ENCODE measurements around the gene TAS1R1. TPM values are rescaled to one million over a fixed set of nuclear protein-coding genes. Genes with fewer than 3 reads are reported as not detected.
A peak's percentile ranks its signal among the peaks of the same experiment; 100 is the strongest.

The TAS1R1 gene
- total and polyA plus RNA-seq, 9 of the 15 experiments (the other 6 are each of a cell fraction or from before 2014, with no cell fraction given): 0.06 TPM; not detected in 8

DNA sequence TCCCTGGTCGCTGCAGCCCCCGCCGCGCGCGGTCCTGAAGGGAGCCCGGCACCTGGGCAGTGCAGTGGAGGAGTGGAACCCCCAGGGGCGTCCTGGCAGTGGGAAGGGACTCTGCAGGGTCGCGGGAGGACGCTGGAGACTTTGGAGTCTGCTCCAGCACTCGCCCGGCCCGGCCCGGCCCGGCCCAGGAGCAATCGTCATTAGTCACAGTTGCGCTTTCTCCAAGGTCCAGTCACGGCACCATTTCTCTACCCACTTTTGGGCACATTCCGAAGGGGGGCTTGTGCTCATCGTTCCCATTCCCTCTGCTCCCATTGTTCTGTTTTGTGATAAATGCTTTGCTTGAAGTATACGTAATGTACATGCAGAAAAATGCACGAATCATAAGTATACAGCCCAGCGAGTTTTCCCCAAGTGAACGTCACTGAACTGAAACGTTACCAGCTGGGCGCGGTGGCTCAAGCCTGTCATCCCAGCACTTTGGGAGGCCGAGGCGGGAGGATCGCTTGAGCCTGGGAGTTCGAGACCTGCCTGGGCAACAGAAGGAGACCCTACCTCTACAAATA, 70.6 kb downstream of the TAS1R1 start (continued):
- TF ChIP-seq ZNF23 (CRISPR knock-in tag; IDR thresholded peaks at IDR 0.05) (no peak), RAD21 (CRISPR knock-in tag; conservative IDR thresholded peaks at IDR 0.05 in 1 of 2, IDR thresholded peaks at IDR 0.05 in 1 of 2) (no peak), PHF8 (IDR thresholded peaks at IDR 0.05; ENCODE audit: borderline replicate concordance, low read length) (no peak)

GRCh38 chr1:6627031-6627430, 71.9 kb downstream of the TAS1R1 start:
- Histone ChIP-seq H3K4me2 (ENCODE audit: insufficient read depth, low read length) (no peak overlapping the region), H3K27ac (ENCODE audit: extremely low read depth, low read depth, low read length) (no peak overlapping the region), H3K36me3 (ENCODE audit: control insufficient read depth, insufficient read depth, low read length) (peaks cover 71% of the 10 kb centered on the region), H2AFZ (ENCODE audit: low read depth, low read length) (no peak overlapping the region), H3K9ac (ENCODE audit: insufficient read depth in 1 of 2, low read depth in 2 of 2, low read length in 2 of 2) (0 out of 4 replicates have a peak overlapping the region, but pooled peaks of 1 of the 2 experiments have one; percentile 50), H4K20me1 (replicated peaks; ENCODE audit: control insufficient read depth, insufficient read depth, low read length) (peaks cover 19% of the 10 kb centered on the region; the same call in 1 of the 2 replicates), H3K27me3 (ENCODE audit: control insufficient read depth in 2 of 2, insufficient read depth in 2 of 2, low read length in 2 of 2) (no peaks in the 10 kb centered on the region), H3K4me3 (no peak overlapping the region), H3K79me2 (ENCODE audit: control insufficient read depth, insufficient read depth, low read length) (peaks cover 43% of the 10 kb centered on the region), H3K9me1 (ENCODE audit: control insufficient read depth, insufficient read depth, low read length) (no peaks in the 10 kb centered on the region), H3K9me3 (replicated peaks; ENCODE audit: control insufficient read depth, insufficient read depth, low read depth, low read length) (no peaks in the 10 kb centered on the region), H3K4me1 (replicated peaks in 1 of 2; ENCODE audit: control insufficient read depth in 2 of 2, insufficient read depth in 2 of 2, low read length in 2 of 2) (peaks cover 12 to 42% of the 10 kb centered on the region in 2 experiments; a peak in 4 of 5 replicates)
- POLR2A ChIA-PET: interaction anchor here (1.3 to 2.1 kb wide), 2 partner anchors 11 to 23 kb away, joined by 6 read pairs; no protein-coding TSS in a partner anchor
- TF ChIP-seq, protein P1, sequence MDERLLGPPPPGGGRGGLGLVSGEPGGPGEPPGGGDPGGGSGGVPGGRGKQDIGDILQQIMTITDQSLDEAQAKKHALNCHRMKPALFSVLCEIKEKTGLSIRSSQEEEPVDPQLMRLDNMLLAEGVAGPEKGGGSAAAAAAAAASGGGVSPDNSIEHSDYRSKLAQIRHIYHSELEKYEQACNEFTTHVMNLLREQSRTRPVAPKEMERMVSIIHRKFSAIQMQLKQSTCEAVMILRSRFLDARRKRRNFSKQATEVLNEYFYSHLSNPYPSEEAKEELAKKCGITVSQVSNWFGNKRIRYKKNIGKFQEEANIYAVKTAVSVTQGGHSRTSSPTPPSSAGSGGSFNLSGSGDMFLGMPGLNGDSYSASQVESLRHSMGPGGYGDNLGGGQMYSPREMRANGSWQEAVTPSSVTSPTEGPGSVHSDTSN (CRISPR knock-in tag; IDR thresholded peaks at IDR 0.05; ENCODE audit: low read depth): no peak
- TF ChIP-seq, protein P1 (tag; conservative IDR thresholded peaks at IDR 0.05; ENCODE audit: low read depth): no peak
- TF ChIP-seq NCOA4 (IDR thresholded peaks at IDR 0.05; ENCODE audit: partially characterized antibody): no peak
- no peak for TF ChIP-seq TARDBP (IDR thresholded peaks at IDR 0.05)
- TF ChIP-seq PRPF4 (IDR thresholded peaks at IDR 0.05; ENCODE audit: insufficient read depth, low read depth, low read length, poor library complexity, severe bottlenecking): no peak
- no peak for TF ChIP-seq ESRRA (IDR thresholded peaks at IDR 0.05; ENCODE audit: borderline replicate concordance, low read depth)
- TF ChIP-seq EWSR1 (IDR thresholded peaks at IDR 0.05; ENCODE audit: borderline replicate concordance, low read depth, partially characterized antibody): no peak
- no peak for TF ChIP-seq SNRNP70 (optimal IDR thresholded peaks at IDR 0.05; ENCODE audit: low read depth, low read length)
- TF ChIP-seq KDM2B (CRISPR knock-in tag; IDR thresholded peaks at IDR 0.05): no peak
- TF ChIP-seq, protein P2, sequence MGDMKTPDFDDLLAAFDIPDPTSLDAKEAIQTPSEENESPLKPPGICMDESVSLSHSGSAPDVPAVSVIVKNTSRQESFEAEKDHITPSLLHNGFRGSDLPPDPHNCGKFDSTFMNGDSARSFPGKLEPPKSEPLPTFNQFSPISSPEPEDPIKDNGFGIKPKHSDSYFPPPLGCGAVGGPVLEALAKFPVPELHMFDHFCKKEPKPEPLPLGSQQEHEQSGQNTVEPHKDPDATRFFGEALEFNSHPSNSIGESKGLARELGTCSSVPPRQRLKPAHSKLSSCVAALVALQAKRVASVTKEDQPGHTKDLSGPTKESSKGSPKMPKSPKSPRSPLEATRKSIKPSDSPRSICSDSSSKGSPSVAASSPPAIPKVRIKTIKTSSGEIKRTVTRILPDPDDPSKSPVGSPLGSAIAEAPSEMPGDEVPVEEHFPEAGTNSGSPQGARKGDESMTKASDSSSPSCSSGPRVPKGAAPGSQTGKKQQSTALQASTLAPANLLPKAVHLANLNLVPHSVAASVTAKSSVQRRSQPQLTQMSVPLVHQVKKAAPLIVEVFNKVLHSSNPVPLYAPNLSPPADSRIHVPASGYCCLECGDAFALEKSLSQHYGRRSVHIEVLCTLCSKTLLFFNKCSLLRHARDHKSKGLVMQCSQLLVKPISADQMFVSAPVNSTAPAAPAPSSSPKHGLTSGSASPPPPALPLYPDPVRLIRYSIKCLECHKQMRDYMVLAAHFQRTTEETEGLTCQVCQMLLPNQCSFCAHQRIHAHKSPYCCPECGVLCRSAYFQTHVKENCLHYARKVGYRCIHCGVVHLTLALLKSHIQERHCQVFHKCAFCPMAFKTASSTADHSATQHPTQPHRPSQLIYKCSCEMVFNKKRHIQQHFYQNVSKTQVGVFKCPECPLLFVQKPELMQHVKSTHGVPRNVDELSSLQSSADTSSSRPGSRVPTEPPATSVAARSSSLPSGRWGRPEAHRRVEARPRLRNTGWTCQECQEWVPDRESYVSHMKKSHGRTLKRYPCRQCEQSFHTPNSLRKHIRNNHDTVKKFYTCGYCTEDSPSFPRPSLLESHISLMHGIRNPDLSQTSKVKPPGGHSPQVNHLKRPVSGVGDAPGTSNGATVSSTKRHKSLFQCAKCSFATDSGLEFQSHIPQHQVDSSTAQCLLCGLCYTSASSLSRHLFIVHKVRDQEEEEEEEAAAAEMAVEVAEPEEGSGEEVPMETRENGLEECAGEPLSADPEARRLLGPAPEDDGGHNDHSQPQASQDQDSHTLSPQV (IDR thresholded peaks at IDR 0.05): no peak
- FAIRE-seq (no peak), DNase-seq (ENCODE audit: extremely low read depth in 1 of 4, low spot score in 3 of 4) (no peak), ATAC-seq (no peak)
- in situ Hi-C loops (cut with MboI) (no loop called here), intact Hi-C loops (cut with micrococcal nuclease) (loop anchor here (2.0 kb wide), 1 partner anchor 14 kb away; the partner anchor contains the start of gene PHF13)
- CTCF ChIA-PET (ENCODE audit: low intra/inter-chr PET ratio): no interaction called here
- BruUV-seq (replicated peaks): no TSS peak
- 94% methylated on average over 9 of the region's 9 CpGs for WGBS (ENCODE audit: insufficient coverage, low coverage, missing lambda C conversion rate)
